K562 (cell line): ENCODE results near the gene PSMC1. TPM values are rescaled to one million over a fixed set of nuclear protein-coding genes. Genes with fewer than 3 reads are reported as not detected.

Experiments
- ATAC-seq: fragments of 200-7000 bp; cut with Tn5 transposase; 3 replicates; pipeline ENCODE4 v1.9.1; 2020; ENCODE audit warnings: moderate library complexity
- BruUV-seq: library from RNA; stranded (reverse); fragments of 400-500 nt; replicated peaks from 2 replicates; lab custom pipeline; 2021; lab: Mats Ljungman, UMichigan
- CTCF ChIA-PET: fragments of 300-600 bp; formaldehyde crosslinking; extraction: SDS; loops from one replicate; lab custom pipeline; 2021; ENCODE audit warnings: low intra/inter-chr PET ratio; lab: Yijun Ruan, JAX
- POLR2A ChIA-PET: fragments of 300-600, 350-650 bp; sonication (Branson Sonifier 250); formaldehyde crosslinking; extraction: SDS; loops from one replicate; lab custom pipeline; 2021; ENCODE audit warnings: antibody characterized with exemption, inconsistent platforms; lab: Yijun Ruan, JAX
- DNase-seq, 4 experiments: peaks; one replicate each; pipeline versions ENCODE4 v3.0.0 to v3.0.0-alpha.2; 2011 to 2018; ENCODE audit warnings: low spot score in 3 of 4, mixed read lengths in 3 of 4; ENCODE audit errors: extremely low read depth in 1 of 4
- FAIRE-seq: peaks from 2 replicates; lab custom pipeline; 2011; peaks lifted over from hg19 to GRCh38; lab: Jason Lieb, UNC
- H2AFZ ChIP-seq: 2 replicates; pipeline ENCODE4 v1.6.0; 2011; ENCODE audit warnings: low read depth, low read length, control low read depth, inconsistent platforms
- H3K27ac ChIP-seq: fragments of 200-600 bp; 3 replicates; pipeline ENCODE4 v1.8.0; 2011; ENCODE audit warnings: low read depth, mild to moderate bottlenecking, control low read depth, inconsistent platforms, low read length, moderate library complexity, mixed read lengths; ENCODE audit errors: extremely low read depth
- H3K27me3 ChIP-seq, 2 experiments: fragments of 300-600 bp in 1 of 2; 2 replicates in 1 of 2; 3 replicates in 1 of 2; pipeline versions ENCODE4 v1.6.0 to v1.8.0; 2011; ENCODE audit warnings: inconsistent platforms in 2 of 2, low read length in 2 of 2, mild to moderate bottlenecking in 1 of 2, mixed read lengths in 1 of 2, moderate library complexity in 1 of 2; ENCODE audit not compliant: control insufficient read depth in 2 of 2, insufficient read depth in 2 of 2
- H3K36me3 ChIP-seq: fragments of 300-600 bp; 3 replicates; pipeline ENCODE4 v1.8.0; 2011; ENCODE audit warnings: mild to moderate bottlenecking, low read length, inconsistent platforms; ENCODE audit not compliant: control insufficient read depth, insufficient read depth
- H3K4me1 ChIP-seq, 2 experiments: fragments of 200-600 bp in 1 of 2; replicated peaks in 1 of 2; 2 replicates in 1 of 2; 3 replicates in 1 of 2; pipeline versions ENCODE4 v1.5.1 to v1.8.0; 2011; ENCODE audit warnings: inconsistent platforms in 2 of 2, low read length in 2 of 2, mild to moderate bottlenecking in 1 of 2, mixed read lengths in 1 of 2, moderate library complexity in 1 of 2; ENCODE audit not compliant: control insufficient read depth in 2 of 2, insufficient read depth in 2 of 2
- H3K4me2 ChIP-seq: 2 replicates; pipeline ENCODE4 v1.6.1; 2011; ENCODE audit warnings: low read length, control low read depth, inconsistent platforms, mixed read lengths; ENCODE audit not compliant: insufficient read depth
- H3K4me3 ChIP-seq: fragments of 200-600 bp; sonication (generic), shearing (Covaris generic); 2 replicates; pipeline ENCODE4 v1.5.1; 2016; ENCODE audit warnings: control low read depth, inconsistent platforms
- H3K79me2 ChIP-seq: fragments of 200-600 bp; 3 replicates; pipeline ENCODE4 v1.8.0; 2011; ENCODE audit warnings: low read length, inconsistent platforms; ENCODE audit not compliant: control insufficient read depth, insufficient read depth
- H3K9ac ChIP-seq, 2 experiments: 2 replicates each; pipeline versions ENCODE4 v1.6.0 to v1.6.1; 2011; ENCODE audit warnings: low read depth in 2 of 2, low read length in 2 of 2, control low read depth in 1 of 2, inconsistent platforms in 1 of 2, mild to moderate bottlenecking in 1 of 2, mixed read lengths in 1 of 2; ENCODE audit not compliant: insufficient read depth in 1 of 2
- H3K9me1 ChIP-seq: one replicate; pipeline ENCODE4 v1.6.0; 2011; ENCODE audit warnings: inconsistent platforms, mild to moderate bottlenecking, low read length, moderate library complexity; ENCODE audit not compliant: control insufficient read depth, insufficient read depth
- H3K9me3 ChIP-seq: replicated peaks from 2 replicates; pipeline ENCODE4 v1.5.1; 2011; ENCODE audit warnings: low read depth, low read length, inconsistent platforms; ENCODE audit not compliant: control insufficient read depth, insufficient read depth
- H4K20me1 ChIP-seq: replicated peaks from 2 replicates; pipeline ENCODE4 v1.6.1; 2011; ENCODE audit warnings: low read length, inconsistent platforms, mixed read lengths; ENCODE audit not compliant: control insufficient read depth, insufficient read depth
- CREB1 ChIP-seq, 2 experiments: sonication (generic) in 1 of 2; formaldehyde crosslinking in 1 of 2; IDR thresholded peaks; 2 replicates each; pipeline versions ENCODE4 v1.6.1 to v1.8.0; 2012 to 2022; ENCODE audit warnings: inconsistent platforms in 1 of 2, mild to moderate bottlenecking in 1 of 2, missing genetic modification reagents in 1 of 2, moderate library complexity in 1 of 2
- ETV1 ChIP-seq: fragments of 450-650 bp; conservative IDR thresholded peaks from 2 replicates; pipeline ENCODE4 v1.6.1; 2016; ENCODE audit warnings: missing genetic modification characterization, control low read depth, low read depth, missing compliant biosample characterization
- POLR2A ChIP-seq: fragments of 450-650 bp; conservative IDR thresholded peaks from 2 replicates; pipeline ENCODE4 v1.6.1; 2016
- TCF3 ChIP-seq: sonication (generic); formaldehyde crosslinking; IDR thresholded peaks from 2 replicates; pipeline ENCODE4 v1.4.0; 2020; ENCODE audit warnings: mild to moderate bottlenecking, missing genetic modification reagents
- ZNF212 ChIP-seq: fragments of 450-650 bp; formaldehyde crosslinking; IDR thresholded peaks from 2 replicates; pipeline ENCODE4 v1.4.0; 2020; ENCODE audit warnings: mild to moderate bottlenecking
- WGBS: fragments of 100-300 bp; shearing (Covaris generic); methylation state at CpG from one replicate; pipeline ENCODE4 v1.1.6; 2016; ENCODE audit warnings: low coverage, mixed read lengths; ENCODE audit not compliant: insufficient coverage; ENCODE audit errors: missing lambda C conversion rate; 5-methylcytosine and 5-hydroxymethylcytosine counted together
- in situ Hi-C: fragments of 300-500 bp; cut with MboI; formaldehyde crosslinking; loops from 4 replicates; pipeline ENCODE4 v1.15.0; 2018; ENCODE audit warnings: inconsistent platforms, mixed read lengths
- intact Hi-C: fragments of 100-400 bp; cut with micrococcal nuclease; formaldehyde crosslinking; loops from 2 replicates; pipeline ENCODE4 v1.14.2; 2022
- polyA plus RNA-seq, 8 experiments: library from polyadenylated mRNA; depleted of rRNA in 4 of 8; stranded (reverse) in 5 of 8; unstranded in 3 of 8; fragments of >200 nt; fragmentation: Nextera tagmentation in 2 of 8; fragmentation: Illumina TruSeq in 1 of 8; extraction: Ambion mirVana in 2 of 8; extraction: Trizol in 1 of 8; gene quantifications; 2 replicates each; pipeline versions ENCODE4 v1.2.1 to v1.2.3, GENCODE V29; 2011 to 2014; ENCODE audit warnings: inconsistent platforms in 1 of 8, missing spikeins in 1 of 8
- total RNA-seq, 7 experiments: library from RNA; depleted of rRNA in 6 of 7; stranded (reverse); fragments of >200 nt in 6 of 7; fragmentation: Illumina TruSeq in 2 of 7; extraction: Trizol in 2 of 7; gene quantifications; 2 replicates each; pipeline versions ENCODE4 v1.2.1 to v1.2.3, GENCODE V29; 2011 to 2021; ENCODE audit warnings: low replicate concordance in 1 of 7
- TF ChIP-seq, protein P1 (sequence below): sonication (generic); formaldehyde crosslinking; IDR thresholded peaks from 2 replicates; pipeline ENCODE4 v1.8.1; 2023; ENCODE audit warnings: mild to moderate bottlenecking, missing genetic modification reagents
- TF ChIP-seq, protein P2 (sequence below): sonication (generic); formaldehyde crosslinking; IDR thresholded peaks from 2 replicates; pipeline ENCODE4 v1.8.0; 2022; ENCODE audit warnings: mild to moderate bottlenecking, missing genetic modification reagents
- TF ChIP-seq, protein P3 (sequence below): fragments of 200-800 bp; sonication (Bioruptor generic); IDR thresholded peaks from 2 replicates; pipeline ENCODE4 v1.6.1; 2017; ENCODE audit warnings: missing genetic modification characterization, missing compliant biosample characterization
- TF ChIP-seq, protein P4 (sequence below): sonication (generic); formaldehyde crosslinking; IDR thresholded peaks from 2 replicates; pipeline ENCODE4 v1.8.0; 2022; ENCODE audit warnings: mild to moderate bottlenecking, low read depth, missing genetic modification reagents

PSMC1 gene
- total and polyA plus RNA-seq, 9 of the 15 experiments (the other 6 are each of a cell fraction or from before 2014, with no cell fraction given), result 87.8 to 276 (median 165) TPM

DNA sequence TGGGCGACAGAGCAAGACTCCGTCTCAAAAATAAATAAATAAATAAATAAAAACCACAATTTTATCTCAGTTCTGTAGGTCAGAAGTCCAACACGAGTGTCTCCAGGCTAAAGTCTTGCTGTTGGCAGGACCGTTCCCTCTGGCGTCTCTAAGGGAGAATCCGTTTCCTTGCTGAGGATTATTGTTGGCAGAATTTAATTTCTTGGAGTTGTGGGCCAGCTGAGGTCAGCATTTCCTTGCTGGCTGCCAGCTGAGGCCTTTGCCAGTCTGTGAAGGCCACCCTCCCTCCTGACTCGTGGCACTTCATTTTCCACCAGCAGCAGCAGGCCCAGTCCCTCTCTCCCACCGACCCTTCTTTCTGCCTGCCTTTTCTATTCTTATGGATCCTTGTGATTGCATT, 17.2 kb downstream of the PSMC1 start:
- H3K4me3 ChIP-seq, result no peak overlapping the region
- POLR2A ChIA-PET, result no interaction called here
- BruUV-seq, result no TSS peak
- intact Hi-C loops (no loop called here), in situ Hi-C loops (no loop called here)
- no peaks in the 10 kb centered on the region for H3K9me1 ChIP-seq
- H3K9me3 ChIP-seq, result no peaks in the 10 kb centered on the region
- no peak overlapping the region for H3K4me2 ChIP-seq
- no peak for ATAC-seq
- H3K27me3 ChIP-seq, result no peaks in the 10 kb centered on the region
- no peak overlapping the region for H3K27ac ChIP-seq
- H2AFZ ChIP-seq, result no peak overlapping the region
- FAIRE-seq, result no peak
- peaks cover 54% of the 10 kb centered on the region for H3K36me3 ChIP-seq
- CTCF ChIA-PET, result no interaction called here
- no peak for DNase-seq
- no peaks in the 10 kb centered on the region for H4K20me1 ChIP-seq
- peaks cover 0 to 4% of the 10 kb centered on the region in 2 experiments; a peak in 2 of 5 replicates for H3K4me1 ChIP-seq
- WGBS, result 87% methylated on average over 7 of the region's 8 CpGs
- H3K9ac ChIP-seq, result no peak overlapping the region
- H3K79me2 ChIP-seq, result no peaks in the 10 kb centered on the region
- no peak for TF ChIP-seq ZNF212 (CRISPR knock-in tag)
- TF ChIP-seq, protein P1, sequence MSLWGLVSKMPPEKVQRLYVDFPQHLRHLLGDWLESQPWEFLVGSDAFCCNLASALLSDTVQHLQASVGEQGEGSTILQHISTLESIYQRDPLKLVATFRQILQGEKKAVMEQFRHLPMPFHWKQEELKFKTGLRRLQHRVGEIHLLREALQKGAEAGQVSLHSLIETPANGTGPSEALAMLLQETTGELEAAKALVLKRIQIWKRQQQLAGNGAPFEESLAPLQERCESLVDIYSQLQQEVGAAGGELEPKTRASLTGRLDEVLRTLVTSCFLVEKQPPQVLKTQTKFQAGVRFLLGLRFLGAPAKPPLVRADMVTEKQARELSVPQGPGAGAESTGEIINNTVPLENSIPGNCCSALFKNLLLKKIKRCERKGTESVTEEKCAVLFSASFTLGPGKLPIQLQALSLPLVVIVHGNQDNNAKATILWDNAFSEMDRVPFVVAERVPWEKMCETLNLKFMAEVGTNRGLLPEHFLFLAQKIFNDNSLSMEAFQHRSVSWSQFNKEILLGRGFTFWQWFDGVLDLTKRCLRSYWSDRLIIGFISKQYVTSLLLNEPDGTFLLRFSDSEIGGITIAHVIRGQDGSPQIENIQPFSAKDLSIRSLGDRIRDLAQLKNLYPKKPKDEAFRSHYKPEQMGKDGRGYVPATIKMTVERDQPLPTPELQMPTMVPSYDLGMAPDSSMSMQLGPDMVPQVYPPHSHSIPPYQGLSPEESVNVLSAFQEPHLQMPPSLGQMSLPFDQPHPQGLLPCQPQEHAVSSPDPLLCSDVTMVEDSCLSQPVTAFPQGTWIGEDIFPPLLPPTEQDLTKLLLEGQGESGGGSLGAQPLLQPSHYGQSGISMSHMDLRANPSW, result no peak
- TF ChIP-seq CREB1 (IDR thresholded peaks at IDR 0.05), result no peak
- no peak for TF ChIP-seq CREB1 (CRISPR knock-in tag; IDR thresholded peaks at IDR 0.05)
- TF ChIP-seq ETV1, result no peak
- 0 out of 2 replicates have a peak, but pooled peaks have one; percentile 5 for TF ChIP-seq POLR2A
- TF ChIP-seq TCF3 (CRISPR knock-in tag), result no peak
- TF ChIP-seq, protein P2, sequence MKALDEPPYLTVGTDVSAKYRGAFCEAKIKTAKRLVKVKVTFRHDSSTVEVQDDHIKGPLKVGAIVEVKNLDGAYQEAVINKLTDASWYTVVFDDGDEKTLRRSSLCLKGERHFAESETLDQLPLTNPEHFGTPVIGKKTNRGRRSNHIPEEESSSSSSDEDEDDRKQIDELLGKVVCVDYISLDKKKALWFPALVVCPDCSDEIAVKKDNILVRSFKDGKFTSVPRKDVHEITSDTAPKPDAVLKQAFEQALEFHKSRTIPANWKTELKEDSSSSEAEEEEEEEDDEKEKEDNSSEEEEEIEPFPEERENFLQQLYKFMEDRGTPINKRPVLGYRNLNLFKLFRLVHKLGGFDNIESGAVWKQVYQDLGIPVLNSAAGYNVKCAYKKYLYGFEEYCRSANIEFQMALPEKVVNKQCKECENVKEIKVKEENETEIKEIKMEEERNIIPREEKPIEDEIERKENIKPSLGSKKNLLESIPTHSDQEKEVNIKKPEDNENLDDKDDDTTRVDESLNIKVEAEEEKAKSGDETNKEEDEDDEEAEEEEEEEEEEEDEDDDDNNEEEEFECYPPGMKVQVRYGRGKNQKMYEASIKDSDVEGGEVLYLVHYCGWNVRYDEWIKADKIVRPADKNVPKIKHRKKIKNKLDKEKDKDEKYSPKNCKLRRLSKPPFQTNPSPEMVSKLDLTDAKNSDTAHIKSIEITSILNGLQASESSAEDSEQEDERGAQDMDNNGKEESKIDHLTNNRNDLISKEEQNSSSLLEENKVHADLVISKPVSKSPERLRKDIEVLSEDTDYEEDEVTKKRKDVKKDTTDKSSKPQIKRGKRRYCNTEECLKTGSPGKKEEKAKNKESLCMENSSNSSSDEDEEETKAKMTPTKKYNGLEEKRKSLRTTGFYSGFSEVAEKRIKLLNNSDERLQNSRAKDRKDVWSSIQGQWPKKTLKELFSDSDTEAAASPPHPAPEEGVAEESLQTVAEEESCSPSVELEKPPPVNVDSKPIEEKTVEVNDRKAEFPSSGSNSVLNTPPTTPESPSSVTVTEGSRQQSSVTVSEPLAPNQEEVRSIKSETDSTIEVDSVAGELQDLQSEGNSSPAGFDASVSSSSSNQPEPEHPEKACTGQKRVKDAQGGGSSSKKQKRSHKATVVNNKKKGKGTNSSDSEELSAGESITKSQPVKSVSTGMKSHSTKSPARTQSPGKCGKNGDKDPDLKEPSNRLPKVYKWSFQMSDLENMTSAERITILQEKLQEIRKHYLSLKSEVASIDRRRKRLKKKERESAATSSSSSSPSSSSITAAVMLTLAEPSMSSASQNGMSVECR (CRISPR knock-in tag), result no peak
- TF ChIP-seq, protein P3, sequence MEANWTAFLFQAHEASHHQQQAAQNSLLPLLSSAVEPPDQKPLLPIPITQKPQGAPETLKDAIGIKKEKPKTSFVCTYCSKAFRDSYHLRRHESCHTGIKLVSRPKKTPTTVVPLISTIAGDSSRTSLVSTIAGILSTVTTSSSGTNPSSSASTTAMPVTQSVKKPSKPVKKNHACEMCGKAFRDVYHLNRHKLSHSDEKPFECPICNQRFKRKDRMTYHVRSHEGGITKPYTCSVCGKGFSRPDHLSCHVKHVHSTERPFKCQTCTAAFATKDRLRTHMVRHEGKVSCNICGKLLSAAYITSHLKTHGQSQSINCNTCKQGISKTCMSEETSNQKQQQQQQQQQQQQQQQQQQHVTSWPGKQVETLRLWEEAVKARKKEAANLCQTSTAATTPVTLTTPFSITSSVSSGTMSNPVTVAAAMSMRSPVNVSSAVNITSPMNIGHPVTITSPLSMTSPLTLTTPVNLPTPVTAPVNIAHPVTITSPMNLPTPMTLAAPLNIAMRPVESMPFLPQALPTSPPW (CRISPR knock-in tag), result no peak
- TF ChIP-seq, protein P4, sequence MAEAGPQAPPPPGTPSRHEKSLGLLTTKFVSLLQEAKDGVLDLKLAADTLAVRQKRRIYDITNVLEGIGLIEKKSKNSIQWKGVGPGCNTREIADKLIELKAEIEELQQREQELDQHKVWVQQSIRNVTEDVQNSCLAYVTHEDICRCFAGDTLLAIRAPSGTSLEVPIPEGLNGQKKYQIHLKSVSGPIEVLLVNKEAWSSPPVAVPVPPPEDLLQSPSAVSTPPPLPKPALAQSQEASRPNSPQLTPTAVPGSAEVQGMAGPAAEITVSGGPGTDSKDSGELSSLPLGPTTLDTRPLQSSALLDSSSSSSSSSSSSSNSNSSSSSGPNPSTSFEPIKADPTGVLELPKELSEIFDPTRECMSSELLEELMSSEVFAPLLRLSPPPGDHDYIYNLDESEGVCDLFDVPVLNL (CRISPR knock-in tag), result no peak
